ENCODE results near the gene PAX8. TPM values are rescaled to one million over a fixed set of nuclear protein-coding genes. Genes with fewer than 3 reads are reported as not detected.
"Not testable (repeated sequence)": the region's sequence is repeated elsewhere in the genome, so short reads cannot be mapped to it uniquely, and the experiment has no call there.

Gene PAX8
- total RNA-seq, 1 donor from 2014 or later = 56.9 TPM

- no peak for DNase-seq (ENCODE audit: extremely low spot score, unreplicated experiment)
- TF ChIP-seq CTCF (conservative IDR thresholded peaks at IDR 0.05) = no peak
- peaks cover 8% of the 10 kb centered on the region for H3K27me3 Mint-ChIP-seq
- no peak overlapping the region for H3K4me3 Mint-ChIP-seq
- H3K27ac Mint-ChIP-seq = no peak overlapping the region
- H3K36me3 Mint-ChIP-seq = peaks cover 5% of the 10 kb centered on the region
- H3K4me1 Mint-ChIP-seq (ENCODE audit: unreplicated experiment) = peaks cover 10% of the 10 kb centered on the region
- no peaks in the 10 kb centered on the region for H3K9me3 Mint-ChIP-seq
These were observed 41.0 kb downstream of the PAX8 start for GRCh38 chr2:113237604-113238160.

- Mint-ChIP-seq H3K36me3 (peaks cover 5% of the 10 kb centered on the region), H3K4me3 (no peak overlapping the region), H3K4me1 (ENCODE audit: unreplicated experiment) (peaks cover 10% of the 10 kb centered on the region), H3K27me3 (peaks cover 8% of the 10 kb centered on the region), H3K9me3 (no peaks in the 10 kb centered on the region), H3K27ac (no peak overlapping the region)
- DNase-seq (ENCODE audit: extremely low spot score, unreplicated experiment) = no peak
- TF ChIP-seq CTCF (conservative IDR thresholded peaks at IDR 0.05) = no peak
These were observed 42.2 kb downstream of the PAX8 start for GRCh38 chr2:113236367-113237159.

GRCh38 chr2:113235347-113236226 is 43.1 kb downstream of the PAX8 start:
- H3K9me3 Mint-ChIP-seq; H3K4me3 Mint-ChIP-seq; H3K27me3 Mint-ChIP-seq; DNase-seq (ENCODE audit: extremely low spot score, unreplicated experiment); H3K4me1 Mint-ChIP-seq (ENCODE audit: unreplicated experiment); H3K36me3 Mint-ChIP-seq; H3K27ac Mint-ChIP-seq: not testable (repeated sequence)

GRCh38 chr2:113234721-113235346 is 43.9 kb downstream of the PAX8 start:
- H3K4me3 Mint-ChIP-seq = no peak overlapping the region
- H3K4me1 Mint-ChIP-seq (ENCODE audit: unreplicated experiment) = no peaks in the 10 kb centered on the region
- no peaks in the 10 kb centered on the region for H3K9me3 Mint-ChIP-seq
- no peaks in the 10 kb centered on the region for H3K27me3 Mint-ChIP-seq
- DNase-seq (ENCODE audit: extremely low spot score, unreplicated experiment) = no peak
- H3K27ac Mint-ChIP-seq = no peak overlapping the region
- H3K36me3 Mint-ChIP-seq = no peaks in the 10 kb centered on the region
- no peak for TF ChIP-seq CTCF (conservative IDR thresholded peaks at IDR 0.05)

- Mint-ChIP-seq H3K27ac (no peak overlapping the region), H3K4me3 (no peak overlapping the region), H3K36me3 (no peaks in the 10 kb centered on the region), H3K9me3 (no peaks in the 10 kb centered on the region), H3K4me1 (ENCODE audit: unreplicated experiment) (peaks cover 9% of the 10 kb centered on the region), H3K27me3 (no peaks in the 10 kb centered on the region)
- no peak for TF ChIP-seq CTCF (conservative IDR thresholded peaks at IDR 0.05)
- no peak for DNase-seq (ENCODE audit: extremely low spot score, unreplicated experiment)
These were observed 44.8 kb downstream of the PAX8 start for GRCh38 chr2:113233593-113234550.
